ENCODE measurements around the gene GRM4.
A peak's percentile ranks its signal among the peaks of the same experiment; 100 is the strongest.

The GRM4 gene

DNA sequence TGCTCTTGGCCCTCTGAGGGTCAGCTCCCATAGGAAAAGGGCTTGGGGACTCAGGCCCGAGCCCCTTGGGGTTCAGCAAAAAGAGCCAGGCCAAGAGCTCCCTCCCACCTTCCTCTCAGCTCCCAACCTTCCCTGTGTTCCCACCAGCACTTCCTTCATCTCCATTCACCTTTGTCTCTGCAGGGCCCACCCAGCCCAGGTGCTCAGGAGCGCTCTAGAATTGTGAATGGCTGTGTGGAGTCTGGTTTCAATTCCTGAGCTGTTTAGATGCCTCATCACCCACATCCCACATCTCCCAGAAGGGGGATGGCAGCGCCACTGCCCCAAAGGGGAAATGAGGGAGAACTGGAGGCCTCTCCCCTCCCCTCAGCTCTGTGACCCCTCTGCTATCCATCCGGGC lies 7.7 kb downstream of the GRM4 start:
- no peak for TF ChIP-seq CTCF (conservative IDR thresholded peaks at IDR 0.05)
- no peak overlapping the region for H3K27ac ChIP-seq

- no peak overlapping the region for H3K27ac ChIP-seq
- TF ChIP-seq CTCF (conservative IDR thresholded peaks at IDR 0.05): no peak
Observed at GRCh38 chr6:34135541-34135940, 10.3 kb downstream of the GRM4 start.

- no peak for TF ChIP-seq CTCF (conservative IDR thresholded peaks at IDR 0.05)
- H3K27ac ChIP-seq: peak overlapping the region; percentile 61
Observed at GRCh38 chr6:34132486-34133185, 13.3 kb downstream of the GRM4 start.

GRCh38 chr6:34131326-34132290 lies 14.3 kb downstream of the GRM4 start:
- peak overlapping the region; percentile 61 for H3K27ac ChIP-seq
- no peak for TF ChIP-seq CTCF (conservative IDR thresholded peaks at IDR 0.05)

DNA sequence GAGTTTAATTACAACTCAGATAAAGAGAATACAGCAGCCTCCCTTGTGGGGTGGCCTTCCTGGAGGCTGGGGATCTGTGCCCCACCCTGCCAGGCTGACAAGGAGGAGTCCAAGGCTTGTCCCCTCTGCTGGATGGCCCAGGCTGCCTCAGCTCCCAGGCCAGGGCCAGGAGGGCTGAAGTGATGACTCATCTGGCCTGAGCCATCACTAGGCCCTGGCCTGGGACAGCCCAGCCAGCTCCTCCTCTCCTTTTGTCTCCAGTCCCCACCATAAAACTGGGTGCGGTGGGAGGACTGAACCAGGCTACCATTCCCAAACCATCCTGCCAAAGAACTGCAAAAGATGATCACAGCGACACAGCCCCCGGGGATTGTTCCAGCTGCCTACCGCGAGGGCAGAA lies 15.0 kb downstream of the GRM4 start:
- no peak overlapping the region for H3K27ac ChIP-seq
- no peak for TF ChIP-seq CTCF (conservative IDR thresholded peaks at IDR 0.05)

DNA sequence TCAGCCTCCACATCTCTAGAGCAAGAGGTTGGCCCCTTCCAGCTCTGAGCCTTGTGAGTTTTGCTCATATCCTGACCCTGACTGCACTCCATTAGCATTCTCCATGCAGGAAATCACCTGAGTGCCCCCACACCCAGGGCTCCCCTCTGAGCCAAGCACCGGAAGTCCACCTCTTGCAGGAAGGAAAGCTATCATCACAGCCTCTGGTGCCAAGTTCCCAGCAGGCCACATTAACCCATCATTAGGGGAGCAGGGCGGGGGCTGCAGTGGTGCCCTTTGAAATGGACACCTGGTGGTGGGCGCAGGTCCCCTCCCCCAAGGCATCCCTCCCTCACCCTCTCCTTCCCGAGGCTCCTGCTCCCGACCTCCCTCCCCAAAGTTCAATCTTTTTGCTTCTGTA lies 16.1 kb downstream of the GRM4 start:
- TF ChIP-seq CTCF (conservative IDR thresholded peaks at IDR 0.05): no peak
- no peak overlapping the region for H3K27ac ChIP-seq

DNA sequence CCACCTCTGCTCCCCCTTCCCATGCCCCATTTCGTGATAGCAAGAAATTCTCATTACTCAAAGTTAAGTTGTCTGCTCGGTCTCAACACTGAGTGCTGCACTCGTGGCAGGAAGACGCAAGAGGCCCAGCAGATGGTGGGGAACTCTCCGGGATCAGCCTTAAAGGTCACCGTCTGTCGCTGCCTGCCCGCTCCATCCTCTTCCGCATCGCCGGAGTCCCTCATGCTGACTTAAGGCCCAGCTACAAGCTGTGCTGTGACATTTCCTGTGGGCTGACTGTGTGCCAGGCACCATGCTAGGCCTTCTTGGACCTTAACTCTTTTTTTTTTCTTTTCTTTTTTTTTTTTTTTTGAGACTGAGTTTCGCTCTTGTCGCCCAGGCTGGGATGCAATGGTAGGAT lies 17.8 kb downstream of the GRM4 start:
- TF ChIP-seq CTCF (conservative IDR thresholded peaks at IDR 0.05): no peak

More for the DNA sequence above, 17.8 kb downstream of the GRM4 start:
- no peak overlapping the region for H3K27ac ChIP-seq
